Measurements from ENCODE around the gene CTTN. TPM values are rescaled to one million over a fixed set of nuclear protein-coding genes. Genes with fewer than 3 reads are reported as not detected.

The CTTN gene
- total RNA-seq (2022), result 448 and 498 TPM in 2 replicates
- Bru-seq, nascent RNA, result percentile 94 among the genes with signal in this experiment
- BruChase-seq, experiment 1, labeled RNA remaining after a 6-hour chase, result percentile 97 among the genes with signal in this experiment
- percentile 97 among the genes with signal in this experiment for BruChase-seq, experiment 2, labeled RNA remaining after a 2-hour chase
- long read RNA-seq, transcript CTTN-201 (18 exons, 3,272 nt), result major isoform, 44 of 144 reads
- long read RNA-seq, transcript CTTN-206 (4 exons, 1,087 nt), result minor isoform, 6 of 144 reads
- long read RNA-seq, transcript CTTN-202 (17 exons, 3,272 nt), result minor isoform, 15 of 144 reads
- long read RNA-seq, partial matches to known transcripts, result 61 of 144 reads
- long read RNA-seq, other reads (novel, unspliced or antisense), result 18 of 144 reads

DNA sequence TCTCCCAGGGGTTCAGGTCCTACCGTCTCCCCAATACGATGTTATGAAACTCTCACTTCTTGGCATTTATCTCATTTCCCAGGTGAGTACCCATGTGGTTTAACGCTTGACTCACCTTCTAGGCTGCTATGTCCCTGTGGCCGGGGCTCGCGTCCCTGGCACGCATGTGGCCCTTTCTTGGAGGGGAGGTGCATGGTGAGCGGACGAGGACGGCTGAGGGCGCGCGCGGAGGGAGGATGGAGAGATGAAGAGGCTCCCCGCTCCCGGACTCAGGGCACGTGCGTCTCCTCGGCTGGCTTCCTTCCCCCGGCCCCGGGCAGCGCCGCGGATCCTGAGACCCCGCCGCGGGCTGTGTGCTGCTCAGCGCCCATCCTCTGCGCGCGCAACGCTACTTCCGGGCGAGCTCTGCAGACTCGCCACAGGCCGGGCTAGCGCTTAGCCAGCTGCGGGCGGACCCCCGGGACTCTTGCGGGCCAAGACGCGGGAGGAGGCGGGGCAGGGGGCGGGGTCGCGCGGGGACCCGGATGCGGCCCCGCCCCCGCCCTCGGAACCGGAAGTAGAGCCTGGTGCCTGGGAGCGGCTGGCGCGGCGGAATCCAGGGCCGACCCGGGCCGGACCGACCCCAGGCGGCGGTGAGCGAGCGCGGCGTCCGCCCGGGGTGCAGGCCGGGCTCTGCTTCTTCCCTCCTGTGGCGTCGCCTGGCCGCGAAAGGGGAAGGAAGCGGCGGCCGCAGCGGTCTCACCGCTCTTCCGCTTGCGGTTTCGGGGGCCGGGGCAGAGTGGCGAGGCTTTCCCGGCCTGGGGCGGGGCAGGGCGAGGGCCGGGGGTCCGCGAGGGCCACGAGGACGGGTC, at the start of gene CTTN:
TSS of gene CTTN (plus strand) at position 547 of the 851 bp plus-strand sequence. CDS start 8,769 bp downstream, outside the sequence.
- TF ChIP-seq, protein P1, sequence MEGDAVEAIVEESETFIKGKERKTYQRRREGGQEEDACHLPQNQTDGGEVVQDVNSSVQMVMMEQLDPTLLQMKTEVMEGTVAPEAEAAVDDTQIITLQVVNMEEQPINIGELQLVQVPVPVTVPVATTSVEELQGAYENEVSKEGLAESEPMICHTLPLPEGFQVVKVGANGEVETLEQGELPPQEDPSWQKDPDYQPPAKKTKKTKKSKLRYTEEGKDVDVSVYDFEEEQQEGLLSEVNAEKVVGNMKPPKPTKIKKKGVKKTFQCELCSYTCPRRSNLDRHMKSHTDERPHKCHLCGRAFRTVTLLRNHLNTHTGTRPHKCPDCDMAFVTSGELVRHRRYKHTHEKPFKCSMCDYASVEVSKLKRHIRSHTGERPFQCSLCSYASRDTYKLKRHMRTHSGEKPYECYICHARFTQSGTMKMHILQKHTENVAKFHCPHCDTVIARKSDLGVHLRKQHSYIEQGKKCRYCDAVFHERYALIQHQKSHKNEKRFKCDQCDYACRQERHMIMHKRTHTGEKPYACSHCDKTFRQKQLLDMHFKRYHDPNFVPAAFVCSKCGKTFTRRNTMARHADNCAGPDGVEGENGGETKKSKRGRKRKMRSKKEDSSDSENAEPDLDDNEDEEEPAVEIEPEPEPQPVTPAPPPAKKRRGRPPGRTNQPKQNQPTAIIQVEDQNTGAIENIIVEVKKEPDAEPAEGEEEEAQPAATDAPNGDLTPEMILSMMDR (IDR thresholded peaks at IDR 0.05; ENCODE audit: unreplicated experiment), result no peak
- no TSS peak for BruUV-seq (replicated peaks)
- CTCF ChIA-PET, result interaction anchor here (0.6 kb wide), 1 partner anchor 9 kb away, joined by 6 read pairs; no protein-coding TSS in a partner anchor
- Mint-ChIP-seq H3K4me1 (ENCODE audit: low read depth, unreplicated experiment) (peaks cover 24% of the 10 kb centered on the region), H3K27ac (ENCODE audit: unreplicated experiment) (peak within 1 kb of the TSS; percentile 97), H3K4me3 (ENCODE audit: low read depth, unreplicated experiment) (peak within 1 kb of the TSS; percentile 99), H3K9me3 (ENCODE audit: low read depth, unreplicated experiment) (no peaks in the 10 kb centered on the region), H3K36me3 (ENCODE audit: insufficient read depth, unreplicated experiment) (peaks cover 64% of the 10 kb centered on the region), H3K27me3 (ENCODE audit: unreplicated experiment) (no peaks in the 10 kb centered on the region)
- DNase-seq, result peak; percentile 86
- intact Hi-C loops (cut with micrococcal nuclease; ENCODE audit: unreplicated experiment), result no loop called here

DNA sequence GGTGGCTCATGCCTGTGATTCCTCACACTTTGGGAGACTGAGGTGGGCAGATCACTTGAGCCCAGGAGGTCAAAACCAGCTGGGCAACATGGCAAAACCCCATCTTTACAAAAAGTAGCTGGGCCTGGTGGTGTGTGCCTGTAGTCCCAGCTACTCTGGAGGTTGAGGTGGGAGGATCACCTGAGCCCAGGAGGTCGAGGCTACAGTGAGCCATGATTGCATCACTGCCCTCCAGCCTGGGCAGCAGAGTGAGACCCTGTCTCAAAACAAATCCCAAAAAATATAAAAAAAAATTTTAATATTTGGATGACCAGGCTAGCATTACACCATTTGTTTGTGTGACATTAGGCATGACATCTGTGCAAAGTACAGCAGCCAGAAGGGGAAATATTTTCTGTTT, 49.7 kb upstream of the CTTN start:
- Mint-ChIP-seq H3K36me3 (ENCODE audit: insufficient read depth, unreplicated experiment) (peaks cover 42% of the 10 kb centered on the region), H3K9me3 (ENCODE audit: low read depth, unreplicated experiment) (no peaks in the 10 kb centered on the region), H3K27me3 (ENCODE audit: unreplicated experiment) (no peaks in the 10 kb centered on the region), H3K4me1 (ENCODE audit: low read depth, unreplicated experiment) (no peaks in the 10 kb centered on the region), H3K4me3 (ENCODE audit: low read depth, unreplicated experiment) (no peak overlapping the region), H3K27ac (ENCODE audit: unreplicated experiment) (no peak overlapping the region)
- TF ChIP-seq, protein P1 (IDR thresholded peaks at IDR 0.05; ENCODE audit: unreplicated experiment), result no peak
- no peak for DNase-seq
- intact Hi-C loops (cut with micrococcal nuclease; ENCODE audit: unreplicated experiment), result no loop called here
- CTCF ChIA-PET, result no interaction called here
- BruUV-seq (replicated peaks), result no TSS peak

DNA sequence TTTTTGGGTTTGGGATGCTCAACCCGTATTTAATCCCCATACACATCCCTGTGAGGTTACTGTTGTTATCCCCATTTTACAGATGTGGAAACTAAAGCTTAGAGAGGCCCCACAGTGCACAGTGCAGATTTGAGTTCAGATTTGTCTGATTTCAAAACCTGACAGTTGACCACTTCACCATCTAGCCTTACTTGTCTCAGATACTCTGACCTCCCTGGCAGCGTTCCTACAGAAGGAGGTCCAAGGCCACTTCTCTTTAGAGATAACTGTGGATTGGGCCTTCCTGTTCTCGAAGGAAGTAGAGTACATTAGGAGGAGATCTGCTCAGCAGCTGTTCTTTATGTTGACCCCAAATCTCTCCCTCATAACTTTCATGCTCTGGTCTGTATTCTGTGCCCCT, 46.7 kb upstream of the CTTN start:
- intact Hi-C loops (cut with micrococcal nuclease; ENCODE audit: unreplicated experiment), result no loop called here
- TF ChIP-seq, protein P1 (IDR thresholded peaks at IDR 0.05; ENCODE audit: unreplicated experiment), result no peak
- no peak overlapping the region for H3K27ac Mint-ChIP-seq (ENCODE audit: unreplicated experiment)
- H3K36me3 Mint-ChIP-seq (ENCODE audit: insufficient read depth, unreplicated experiment), result peaks cover 42% of the 10 kb centered on the region
- no peaks in the 10 kb centered on the region for H3K9me3 Mint-ChIP-seq (ENCODE audit: low read depth, unreplicated experiment)
- no peak overlapping the region for H3K4me3 Mint-ChIP-seq (ENCODE audit: low read depth, unreplicated experiment)
- no peaks in the 10 kb centered on the region for H3K27me3 Mint-ChIP-seq (ENCODE audit: unreplicated experiment)
- no peak for DNase-seq
- CTCF ChIA-PET, result no interaction called here
- no TSS peak for BruUV-seq (replicated peaks)
- no peaks in the 10 kb centered on the region for H3K4me1 Mint-ChIP-seq (ENCODE audit: low read depth, unreplicated experiment)

DNA sequence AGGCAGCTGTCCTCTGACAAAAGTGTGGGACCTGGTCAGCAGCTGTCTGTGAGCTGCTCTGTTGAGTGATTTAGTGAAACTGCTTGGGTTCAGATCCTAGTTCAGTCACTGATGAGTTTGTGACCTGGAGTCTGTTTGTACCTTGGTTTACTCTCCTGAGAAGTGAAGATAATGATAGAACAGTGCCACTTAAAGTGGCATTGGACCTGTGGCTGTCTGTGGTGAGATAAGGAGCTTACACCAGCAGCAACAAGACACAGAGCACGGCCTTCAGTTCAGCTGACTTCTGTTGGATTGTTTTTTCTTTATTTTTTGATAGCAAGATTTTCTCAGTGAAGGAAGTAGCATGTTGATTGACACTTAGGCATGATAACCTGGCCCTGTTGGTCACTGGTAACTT, 46.2 kb upstream of the CTTN start:
- peaks cover 42% of the 10 kb centered on the region for H3K36me3 Mint-ChIP-seq (ENCODE audit: insufficient read depth, unreplicated experiment)
- CTCF ChIA-PET, result no interaction called here
- TF ChIP-seq, protein P1 (IDR thresholded peaks at IDR 0.05; ENCODE audit: unreplicated experiment), result no peak
- H3K4me1 Mint-ChIP-seq (ENCODE audit: low read depth, unreplicated experiment), result no peaks in the 10 kb centered on the region
- no peak overlapping the region for H3K4me3 Mint-ChIP-seq (ENCODE audit: low read depth, unreplicated experiment)
- H3K27me3 Mint-ChIP-seq (ENCODE audit: unreplicated experiment), result no peaks in the 10 kb centered on the region
- no peak overlapping the region for H3K27ac Mint-ChIP-seq (ENCODE audit: unreplicated experiment)
- intact Hi-C loops (cut with micrococcal nuclease; ENCODE audit: unreplicated experiment), result no loop called here
- DNase-seq, result no peak
- no TSS peak for BruUV-seq (replicated peaks)
- no peaks in the 10 kb centered on the region for H3K9me3 Mint-ChIP-seq (ENCODE audit: low read depth, unreplicated experiment)

Measured in Calu3 (cell line).